ENCODE results near the gene ZPLD1. TPM values are rescaled to one million over a fixed set of nuclear protein-coding genes. Genes with fewer than 3 reads are reported as not detected.

The ZPLD1 gene
- total RNA-seq, 1 experiment from 2014 or later: not detected

GRCh38 chr3:102526865-102527264, 92.0 kb downstream of the ZPLD1 start:
- DNase-seq (ENCODE audit: low spot score): no peak

GRCh38 chr3:102528727-102529126, 93.9 kb downstream of the ZPLD1 start:
- no peak for DNase-seq (ENCODE audit: low spot score)

Data from HT-29 (cell line).